ENCODE data around the gene TMEM238L.

Gene TMEM238L

DNA sequence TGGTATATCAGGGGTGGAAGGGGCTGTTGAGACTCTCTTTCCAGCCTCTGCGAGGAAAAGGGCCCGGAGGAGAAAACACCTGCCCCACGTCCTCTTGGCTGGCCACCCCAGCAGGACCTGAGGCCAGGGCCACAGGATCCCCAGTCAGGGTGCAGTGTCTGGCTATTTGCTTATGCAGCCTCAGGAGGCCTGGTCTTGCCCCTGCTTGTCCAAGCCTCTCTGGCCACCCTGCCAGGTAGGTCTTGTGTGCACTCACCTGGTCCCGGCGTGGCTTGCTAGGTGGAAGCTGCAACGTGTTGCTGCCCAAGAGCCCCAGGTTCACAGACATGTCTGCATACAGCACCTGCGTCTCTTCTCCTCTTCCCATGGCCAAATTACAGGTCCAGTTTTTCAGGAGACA is 549 bp downstream of the TMEM238L start:
- DNase-seq = no peak

- DNase-seq = no peak
Observed at GRCh38 chr17:10802496-10803284, 1.2 kb downstream of the TMEM238L start.

DNA sequence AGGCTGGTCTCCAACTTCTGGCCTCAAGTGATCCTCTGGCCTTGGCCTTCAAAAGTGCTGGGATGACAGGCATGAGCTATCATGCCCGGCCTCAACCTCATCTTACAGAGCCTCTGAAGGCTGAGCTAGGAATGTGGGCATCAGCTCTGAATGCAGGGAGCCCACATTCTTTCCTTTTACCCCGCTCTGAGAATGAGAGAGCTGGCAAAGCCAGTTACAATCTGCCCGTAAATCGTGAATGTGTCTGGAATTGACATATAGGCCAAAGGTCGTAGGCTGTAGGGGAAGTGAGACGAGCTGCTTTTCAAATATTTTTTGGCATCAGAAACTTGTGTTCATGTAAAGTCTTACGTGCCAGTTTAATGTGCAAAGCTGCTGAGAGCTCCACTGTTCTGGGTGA is 4.5 kb downstream of the TMEM238L start:
- DNase-seq = no peak

DNA sequence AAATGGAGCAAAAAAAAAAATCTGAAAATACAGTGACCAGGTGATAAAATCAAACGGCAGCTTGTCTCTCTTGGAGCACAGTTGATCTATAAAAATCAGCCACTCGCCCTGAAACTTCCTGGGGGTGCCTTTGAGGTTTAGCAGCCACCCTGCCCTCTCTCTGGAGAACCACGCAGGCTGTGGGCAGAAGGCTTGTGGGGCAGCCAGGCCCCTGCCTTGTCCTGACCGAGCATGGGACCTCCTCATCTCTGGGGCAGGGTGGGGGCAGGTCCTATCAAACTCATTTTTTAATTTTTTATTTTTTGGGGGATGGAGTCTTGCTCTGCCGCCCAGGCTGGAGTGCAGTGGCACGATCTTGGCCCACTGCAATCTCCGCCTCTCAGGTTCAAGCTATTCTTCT is 5.0 kb downstream of the TMEM238L start:
- DNase-seq = no peak

GRCh38 chr17:10798332-10798749 is 5.6 kb downstream of the TMEM238L start:
- DNase-seq = no peak

DNA sequence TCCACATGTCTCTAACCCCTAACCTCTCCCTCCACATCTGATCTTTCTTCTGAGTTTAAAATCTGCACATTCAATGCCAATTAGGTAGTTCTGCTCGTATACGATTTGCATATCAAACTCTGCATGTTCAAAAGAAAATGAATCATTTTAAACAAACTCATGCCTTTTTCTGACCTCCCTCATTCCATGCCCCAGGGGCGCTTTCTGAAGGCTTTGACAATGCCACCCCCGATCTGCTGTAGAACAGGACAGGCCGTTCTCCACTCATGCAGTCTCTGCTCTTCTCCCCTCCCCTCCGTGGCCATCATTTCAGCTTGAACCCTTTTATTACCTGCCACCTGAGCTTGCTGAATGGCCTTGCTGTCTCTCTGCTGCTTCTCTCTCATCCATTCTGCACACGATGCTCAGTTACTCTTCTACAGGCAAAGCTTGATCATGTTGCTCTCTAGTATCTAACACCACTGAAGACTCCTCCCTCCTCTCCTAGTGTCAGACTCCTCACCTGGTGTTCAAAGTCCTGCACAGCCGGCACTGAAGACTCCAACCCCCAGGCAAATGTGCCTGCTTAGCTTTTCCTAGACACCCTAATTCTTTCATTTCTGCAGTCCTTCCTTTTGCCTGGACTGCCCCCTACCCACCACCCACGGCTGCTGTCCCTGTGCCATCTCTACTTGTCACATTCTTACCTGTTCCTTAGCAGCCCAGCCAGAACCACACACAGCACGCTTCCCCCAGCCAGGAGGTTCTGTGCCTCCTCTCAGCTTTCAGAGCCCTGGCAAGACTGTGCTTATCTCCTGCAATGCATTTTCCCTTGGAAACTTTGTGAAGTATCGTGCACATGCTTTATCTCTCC is 6.2 kb downstream of the TMEM238L start:
- DNase-seq = no peak

DNA sequence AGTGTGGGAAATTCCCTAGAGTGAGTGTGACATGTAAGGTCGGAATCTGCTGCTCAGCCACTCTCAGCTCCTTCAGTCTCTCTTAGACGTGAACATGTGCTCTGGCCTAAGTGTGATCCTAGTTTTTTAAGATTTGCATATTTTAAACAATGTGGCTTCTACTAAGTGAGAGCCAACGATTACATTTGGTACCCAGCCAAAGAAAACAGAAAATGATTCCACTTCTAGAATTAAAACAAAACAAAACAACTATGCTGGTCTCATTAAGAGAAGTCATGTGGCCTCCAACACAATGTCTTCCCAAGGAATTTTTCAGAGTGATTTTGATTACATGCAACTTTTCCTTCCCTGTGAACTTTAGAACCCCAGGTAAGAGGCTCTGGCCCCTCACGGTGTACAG is 10.1 kb downstream of the TMEM238L start:
- DNase-seq = no peak

DNA sequence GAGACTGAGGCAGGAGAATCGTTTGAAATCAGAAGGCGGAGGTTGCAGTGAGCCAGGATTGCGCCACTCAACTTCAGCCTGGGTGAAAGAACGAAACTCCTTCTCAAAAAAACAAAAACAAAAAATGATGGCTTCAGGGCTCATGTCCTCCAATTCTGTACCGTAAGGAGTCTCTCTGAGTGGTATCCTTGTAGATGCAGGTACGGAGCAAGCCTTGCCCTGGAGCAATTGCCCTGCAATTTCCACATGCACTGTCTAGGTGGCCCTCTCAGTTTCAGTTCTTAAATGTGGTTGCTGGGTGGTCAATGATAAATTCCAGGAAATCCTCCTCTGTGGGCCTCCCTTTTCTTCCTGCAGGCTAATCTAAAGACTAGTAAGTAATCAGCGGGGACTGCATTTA is 10.6 kb downstream of the TMEM238L start:
- DNase-seq = no peak

DNA sequence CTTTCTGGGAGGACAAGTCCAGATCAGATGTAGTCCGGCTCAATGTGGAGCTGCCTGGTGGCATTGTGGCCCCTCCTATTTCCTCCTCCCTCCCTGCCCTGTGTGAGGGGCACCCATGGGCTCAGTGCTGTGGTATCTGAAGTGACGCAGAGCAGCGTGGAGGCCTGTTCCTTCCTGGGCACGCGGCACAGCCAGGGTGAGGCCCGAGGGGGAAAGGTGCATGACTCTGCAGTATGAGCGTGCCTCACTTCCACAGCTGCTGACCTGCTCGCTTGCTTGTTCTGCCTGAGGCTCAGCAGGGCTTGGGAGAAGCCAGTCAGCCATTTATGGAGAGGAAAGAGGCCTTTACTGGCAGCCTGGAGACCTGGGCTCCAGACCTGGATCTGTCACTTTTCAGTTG is 11.7 kb downstream of the TMEM238L start:
- no peak for DNase-seq

- no peak for DNase-seq
Observed at GRCh38 chr17:10790491-10791401, 13.2 kb downstream of the TMEM238L start.

GRCh38 chr17:10789694-10790271 is 14.1 kb downstream of the TMEM238L start:
- no peak for DNase-seq

GRCh38 chr17:10787306-10788045 is 16.4 kb downstream of the TMEM238L start:
- no peak for DNase-seq

DNA sequence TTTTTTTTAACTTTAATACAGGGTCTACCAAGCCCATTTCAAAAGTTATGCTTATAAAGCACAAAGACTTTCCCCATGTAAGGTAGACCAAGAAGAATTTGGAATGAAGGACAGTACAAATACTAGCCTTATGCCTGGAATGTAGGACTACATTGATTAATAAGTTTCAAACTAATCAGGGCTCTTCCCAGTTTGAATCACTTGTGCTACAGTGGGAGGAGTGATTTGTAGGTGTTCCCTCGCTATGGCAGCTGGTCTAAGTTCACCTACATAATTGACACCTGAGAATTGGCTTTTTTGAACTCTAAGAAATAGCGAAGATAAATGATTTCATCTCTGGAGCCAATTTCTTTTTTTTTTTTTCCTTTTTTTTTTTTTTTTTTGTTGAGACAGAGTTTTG is 18.6 kb downstream of the TMEM238L start:
- no peak for DNase-seq

DNA sequence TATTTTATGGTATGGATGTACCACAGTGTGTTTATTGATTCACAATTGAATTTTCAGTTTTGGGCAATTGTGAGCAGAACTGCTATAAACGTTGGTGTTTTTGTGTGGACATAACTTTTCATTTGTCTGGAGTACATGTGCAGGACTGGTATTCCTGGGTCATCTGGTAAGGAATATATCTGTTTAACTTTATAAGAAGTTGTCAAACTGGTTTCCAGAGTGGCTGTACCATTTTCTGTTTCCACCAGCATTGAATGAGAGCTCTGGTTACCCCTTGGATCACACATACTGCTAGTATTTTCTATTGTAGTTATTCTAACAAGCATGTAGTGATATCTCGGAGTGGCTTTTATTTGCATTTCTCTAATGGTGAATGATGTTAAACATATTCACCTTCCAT is 24.3 kb downstream of the TMEM238L start:
- no peak for DNase-seq

- no peak for DNase-seq
Observed at GRCh38 chr17:10777890-10778289, 26.0 kb downstream of the TMEM238L start.

- DNase-seq = no peak
Observed at GRCh38 chr17:10777131-10777807, 26.6 kb downstream of the TMEM238L start.

- no peak for DNase-seq
Observed at GRCh38 chr17:10776381-10776780, 27.5 kb downstream of the TMEM238L start.

GRCh38 chr17:10775740-10776356 is 28.1 kb downstream of the TMEM238L start:
- no peak for DNase-seq

DNA sequence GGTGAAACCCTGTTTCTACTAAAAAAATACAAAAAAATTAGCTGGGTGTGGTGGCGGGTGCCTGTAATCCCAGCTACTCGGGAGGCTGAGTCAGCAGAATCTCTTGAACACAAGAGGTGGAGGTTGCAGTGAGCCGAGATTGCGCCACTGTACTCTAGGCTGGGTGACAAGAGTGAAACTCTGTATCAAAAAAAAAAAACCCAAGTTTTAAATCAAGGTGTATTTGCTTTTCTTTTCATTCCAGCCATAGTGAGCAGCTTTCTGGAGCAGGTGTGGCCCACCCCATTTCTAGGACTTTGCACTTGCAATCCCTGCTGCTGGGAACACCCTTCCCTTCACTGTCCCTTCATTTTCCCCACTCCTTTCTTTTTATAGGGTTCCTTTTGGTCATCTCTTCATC is 28.8 kb downstream of the TMEM238L start:
- no peak for DNase-seq

GRCh38 chr17:10773391-10773790 is 30.5 kb downstream of the TMEM238L start:
- no peak for DNase-seq

Measured in NCI-H510A (cell line).